Measurements from ENCODE around the gene PKNOX2.

The PKNOX2 gene

GRCh38 chr11:125468852-125469251 is 304.3 kb downstream of the PKNOX2 start:
- no peaks in the 10 kb centered on the region for H3K27me3 ChIP-seq (ENCODE audit: insufficient read depth, poor library complexity, severe bottlenecking)
- no peak overlapping the region for H3K27ac ChIP-seq (replicated peaks)
- H3K4me3 ChIP-seq (replicated peaks; ENCODE audit: insufficient read depth, low read length), result no peak overlapping the region
- no peak for DNase-seq (ENCODE audit: low read depth in 1 of 2, low spot score in 1 of 2)
- TF ChIP-seq GABPA (IDR thresholded peaks at IDR 0.05; ENCODE audit: low read depth), result no peak
- no peak for TF ChIP-seq REST (IDR thresholded peaks at IDR 0.05; ENCODE audit: insufficient replicate concordance, low read depth)
- no peak for TF ChIP-seq SPI1 (IDR thresholded peaks at IDR 0.05; ENCODE audit: borderline replicate concordance, low read depth)
- TF ChIP-seq POLR2AphosphoS5 (IDR thresholded peaks at IDR 0.05; ENCODE audit: low read depth), result no peak
- TF ChIP-seq, protein P1, sequence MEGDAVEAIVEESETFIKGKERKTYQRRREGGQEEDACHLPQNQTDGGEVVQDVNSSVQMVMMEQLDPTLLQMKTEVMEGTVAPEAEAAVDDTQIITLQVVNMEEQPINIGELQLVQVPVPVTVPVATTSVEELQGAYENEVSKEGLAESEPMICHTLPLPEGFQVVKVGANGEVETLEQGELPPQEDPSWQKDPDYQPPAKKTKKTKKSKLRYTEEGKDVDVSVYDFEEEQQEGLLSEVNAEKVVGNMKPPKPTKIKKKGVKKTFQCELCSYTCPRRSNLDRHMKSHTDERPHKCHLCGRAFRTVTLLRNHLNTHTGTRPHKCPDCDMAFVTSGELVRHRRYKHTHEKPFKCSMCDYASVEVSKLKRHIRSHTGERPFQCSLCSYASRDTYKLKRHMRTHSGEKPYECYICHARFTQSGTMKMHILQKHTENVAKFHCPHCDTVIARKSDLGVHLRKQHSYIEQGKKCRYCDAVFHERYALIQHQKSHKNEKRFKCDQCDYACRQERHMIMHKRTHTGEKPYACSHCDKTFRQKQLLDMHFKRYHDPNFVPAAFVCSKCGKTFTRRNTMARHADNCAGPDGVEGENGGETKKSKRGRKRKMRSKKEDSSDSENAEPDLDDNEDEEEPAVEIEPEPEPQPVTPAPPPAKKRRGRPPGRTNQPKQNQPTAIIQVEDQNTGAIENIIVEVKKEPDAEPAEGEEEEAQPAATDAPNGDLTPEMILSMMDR (IDR thresholded peaks at IDR 0.05; ENCODE audit: insufficient read depth, low read length), result no peak

GRCh38 chr11:125470355-125470754 is 305.8 kb downstream of the PKNOX2 start:
- Histone ChIP-seq H3K27me3 (ENCODE audit: insufficient read depth, poor library complexity, severe bottlenecking) (no peaks in the 10 kb centered on the region), H3K4me3 (replicated peaks; ENCODE audit: insufficient read depth, low read length) (no peak overlapping the region), H3K27ac (replicated peaks) (no peak overlapping the region)
- no peak for DNase-seq (ENCODE audit: low read depth in 1 of 2, low spot score in 1 of 2)
- TF ChIP-seq GABPA (IDR thresholded peaks at IDR 0.05; ENCODE audit: low read depth) (no peak), POLR2AphosphoS5 (IDR thresholded peaks at IDR 0.05; ENCODE audit: low read depth) (no peak), REST (IDR thresholded peaks at IDR 0.05; ENCODE audit: insufficient replicate concordance, low read depth) (no peak), SPI1 (IDR thresholded peaks at IDR 0.05; ENCODE audit: borderline replicate concordance, low read depth) (no peak)
- TF ChIP-seq, protein P1 (IDR thresholded peaks at IDR 0.05; ENCODE audit: insufficient read depth, low read length), result no peak

DNA sequence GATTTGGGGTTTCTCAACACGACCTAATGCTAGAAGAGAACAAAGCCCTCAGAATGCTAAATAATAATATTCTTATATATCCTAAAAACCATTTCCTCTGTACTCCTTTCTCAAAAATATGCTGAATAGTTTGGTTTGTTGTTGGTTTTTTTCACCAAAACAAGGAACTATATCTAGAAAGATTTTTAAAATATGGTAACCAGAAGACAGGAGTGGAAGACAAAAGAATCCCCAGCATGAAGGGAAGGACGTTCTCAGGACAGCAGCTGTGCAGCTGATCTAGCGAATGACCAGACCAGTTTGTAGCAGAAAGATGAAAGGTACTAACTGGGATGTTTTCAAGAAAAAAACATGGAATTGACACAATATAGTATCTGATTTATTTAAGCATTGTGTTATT is 312.2 kb downstream of the PKNOX2 start:
- H3K27me3 ChIP-seq (ENCODE audit: insufficient read depth, poor library complexity, severe bottlenecking), result peaks cover 2% of the 10 kb centered on the region
- DNase-seq (ENCODE audit: low read depth in 1 of 2, low spot score in 1 of 2), result no peak
- no peak overlapping the region for H3K4me3 ChIP-seq (replicated peaks; ENCODE audit: insufficient read depth, low read length)
- no peak overlapping the region for H3K27ac ChIP-seq (replicated peaks)
- TF ChIP-seq REST (IDR thresholded peaks at IDR 0.05; ENCODE audit: insufficient replicate concordance, low read depth) (no peak), SPI1 (IDR thresholded peaks at IDR 0.05; ENCODE audit: borderline replicate concordance, low read depth) (no peak), GABPA (IDR thresholded peaks at IDR 0.05; ENCODE audit: low read depth) (no peak), POLR2AphosphoS5 (IDR thresholded peaks at IDR 0.05; ENCODE audit: low read depth) (no peak)
- TF ChIP-seq, protein P1 (IDR thresholded peaks at IDR 0.05; ENCODE audit: insufficient read depth, low read length), result no peak
